ENCODE results near the gene DTHD1. TPM values are rescaled to one million over a fixed set of nuclear protein-coding genes. Genes with fewer than 3 reads are reported as not detected.

DTHD1 gene
- total RNA-seq, 3 donors from 2014 or later: 0.29 to 0.48 (median 0.33) TPM

DNA sequence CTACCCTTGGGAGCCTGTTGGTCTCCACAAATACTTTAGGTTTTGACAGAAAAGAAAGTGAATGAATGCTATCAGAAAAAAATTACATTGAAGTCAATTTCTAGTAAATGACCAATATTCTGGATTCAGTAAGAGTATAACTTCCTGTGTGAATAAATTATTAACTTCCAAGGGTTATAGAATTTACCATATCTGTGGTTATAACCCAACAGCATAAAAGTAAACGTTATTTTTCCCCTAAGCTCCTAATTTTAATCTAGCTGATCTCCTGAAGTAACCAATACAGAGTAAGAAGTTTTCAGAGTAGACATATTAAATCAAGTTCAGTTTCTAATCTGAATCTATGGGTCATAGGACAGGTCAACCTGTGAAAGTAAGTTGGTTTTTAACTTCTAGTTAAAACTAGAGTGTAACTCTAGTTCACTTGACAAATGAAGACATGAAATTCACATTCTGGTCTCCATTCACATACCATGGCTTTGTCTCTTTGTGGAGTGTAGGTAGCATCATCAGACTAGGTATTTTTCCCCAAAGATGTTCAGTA lies 22.8 kb downstream of the DTHD1 start:
- H3K27me3 ChIP-seq: no peaks in the 10 kb centered on the region
- H3K4me1 ChIP-seq: no peaks in the 10 kb centered on the region
- intact Hi-C loops (cut with DNase I; ENCODE audit: low total_unique reads): no loop called here
- no peaks in the 10 kb centered on the region for H3K9me3 ChIP-seq
- no peak overlapping the region for H3K4me3 ChIP-seq
- no peak for DNase-seq (ENCODE audit: low spot score in 2 of 2)
- no peak overlapping the region for H3K27ac ChIP-seq
- TF ChIP-seq CTCF (IDR thresholded peaks at IDR 0.05): no peak
- no peaks in the 10 kb centered on the region for H3K36me3 ChIP-seq

GRCh38 chr4:36308150-36308549 lies 26.7 kb downstream of the DTHD1 start:
- no peaks in the 10 kb centered on the region for H3K27me3 ChIP-seq
- DNase-seq (ENCODE audit: low spot score in 2 of 2): no peak
- no peaks in the 10 kb centered on the region for H3K4me1 ChIP-seq
- TF ChIP-seq POLR2A (IDR thresholded peaks at IDR 0.05): no peak
- no peak for TF ChIP-seq CTCF (IDR thresholded peaks at IDR 0.05)
- no peak for TF ChIP-seq POLR2AphosphoS5 (IDR thresholded peaks at IDR 0.05)
- no peak overlapping the region for H3K4me3 ChIP-seq
- no peaks in the 10 kb centered on the region for H3K36me3 ChIP-seq
- intact Hi-C loops (cut with DNase I; ENCODE audit: low total_unique reads): loop anchor here (5.0 kb wide), 1 partner anchor 331 kb away; no protein-coding TSS in a partner anchor
- no peak overlapping the region for H3K27ac ChIP-seq
- H3K9me3 ChIP-seq: no peaks in the 10 kb centered on the region

DNA sequence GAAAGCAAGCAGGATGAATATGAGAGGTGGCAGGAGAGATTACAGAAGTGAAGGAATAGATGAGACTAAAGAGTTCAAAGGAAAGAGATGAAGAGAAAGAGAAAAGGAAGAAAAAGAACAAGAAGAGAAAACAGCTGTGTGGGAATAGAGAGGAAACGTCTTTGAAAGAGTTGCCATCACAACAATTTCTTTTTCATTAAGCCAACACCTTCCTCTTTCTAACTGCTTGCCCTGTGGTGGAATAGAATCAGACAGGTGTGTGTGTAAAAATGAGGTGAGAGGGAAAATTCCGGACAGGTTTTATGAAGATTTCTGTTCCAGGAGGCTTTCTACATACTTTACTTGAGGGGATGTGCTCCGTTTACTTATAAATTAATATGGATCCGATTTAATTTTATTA lies 28.8 kb downstream of the DTHD1 start:
- no peak for TF ChIP-seq POLR2A (IDR thresholded peaks at IDR 0.05)
- TF ChIP-seq POLR2AphosphoS5 (IDR thresholded peaks at IDR 0.05): no peak
- TF ChIP-seq CTCF (IDR thresholded peaks at IDR 0.05): no peak
- H3K36me3 ChIP-seq: no peaks in the 10 kb centered on the region
- H3K27ac ChIP-seq: no peak overlapping the region
- H3K4me3 ChIP-seq: no peak overlapping the region
- DNase-seq (ENCODE audit: low spot score in 2 of 2): no peak
- intact Hi-C loops (cut with DNase I; ENCODE audit: low total_unique reads): no loop called here
- H3K4me1 ChIP-seq: no peaks in the 10 kb centered on the region
- no peaks in the 10 kb centered on the region for H3K9me3 ChIP-seq
- H3K27me3 ChIP-seq: no peaks in the 10 kb centered on the region

DNA sequence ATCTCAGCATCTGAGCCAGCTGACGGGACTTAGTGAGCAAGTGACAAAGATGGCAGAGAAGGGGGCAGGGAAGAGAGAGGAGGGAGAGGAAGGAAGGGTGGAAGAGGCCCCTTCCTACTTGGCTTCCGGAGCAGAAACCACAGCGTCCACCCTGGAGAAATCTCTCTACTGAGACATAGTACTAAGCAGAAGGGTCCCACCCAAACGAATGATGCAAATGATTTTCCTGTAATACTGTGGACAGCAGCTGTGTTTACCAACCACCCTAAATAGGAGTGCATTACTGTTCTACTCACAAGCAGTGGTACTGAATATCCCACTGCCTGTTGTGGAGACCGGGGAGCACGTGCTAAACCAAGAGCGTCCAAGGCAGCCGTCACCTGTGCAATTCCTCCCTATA lies 29.4 kb downstream of the DTHD1 start:
- TF ChIP-seq CTCF (IDR thresholded peaks at IDR 0.05): no peak
- TF ChIP-seq POLR2AphosphoS5 (IDR thresholded peaks at IDR 0.05): no peak
- TF ChIP-seq POLR2A (IDR thresholded peaks at IDR 0.05): no peak
- intact Hi-C loops (cut with DNase I; ENCODE audit: low total_unique reads): no loop called here
- no peaks in the 10 kb centered on the region for H3K36me3 ChIP-seq

DNA sequence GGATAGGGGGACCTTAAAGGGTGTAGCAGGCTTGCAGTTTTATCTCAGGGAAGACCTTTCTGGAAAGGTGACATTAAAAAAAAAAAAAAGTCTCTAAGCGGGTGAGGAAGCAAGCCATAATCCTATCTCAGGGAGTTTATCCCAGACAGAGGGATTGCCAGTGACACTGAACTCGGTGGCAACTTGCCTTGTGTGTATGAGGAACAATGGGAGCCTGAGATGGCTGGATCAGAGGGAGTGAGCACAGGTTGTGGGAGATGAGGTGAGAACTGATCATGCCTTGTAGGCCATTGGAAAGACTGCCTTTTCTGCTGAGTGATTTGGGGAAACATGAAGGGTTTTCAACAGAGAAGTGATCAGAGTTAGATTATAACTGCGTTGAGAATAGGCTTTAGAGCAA lies 31.1 kb downstream of the DTHD1 start:
- no peaks in the 10 kb centered on the region for H3K4me1 ChIP-seq
- H3K9me3 ChIP-seq: no peaks in the 10 kb centered on the region
- no peak overlapping the region for H3K27ac ChIP-seq
- no peak for TF ChIP-seq POLR2A (IDR thresholded peaks at IDR 0.05)
- TF ChIP-seq POLR2AphosphoS5 (IDR thresholded peaks at IDR 0.05): no peak
- TF ChIP-seq CTCF (IDR thresholded peaks at IDR 0.05): no peak
- H3K4me3 ChIP-seq: no peak overlapping the region
- H3K36me3 ChIP-seq: no peaks in the 10 kb centered on the region
- intact Hi-C loops (cut with DNase I; ENCODE audit: low total_unique reads): no loop called here
- no peak for DNase-seq (ENCODE audit: low spot score in 2 of 2)
- no peaks in the 10 kb centered on the region for H3K27me3 ChIP-seq

More for the DNA sequence above, 29.4 kb downstream of the DTHD1 start:
- Histone ChIP-seq H3K27ac (no peak overlapping the region), H3K27me3 (no peaks in the 10 kb centered on the region), H3K4me3 (no peak overlapping the region), H3K4me1 (no peaks in the 10 kb centered on the region), H3K9me3 (no peaks in the 10 kb centered on the region)
- DNase-seq (ENCODE audit: low spot score in 2 of 2): no peak
